Colonic mucosa (tissue), 4 donors: ENCODE results near the gene ZNF536. TPM values are rescaled to one million over a fixed set of nuclear protein-coding genes. Genes with fewer than 3 reads are reported as not detected.

Source experiments
- DNase-seq: peaks from one replicate; pipeline ENCODE4 v3.0.0-alpha.2; 2020
- H3K27ac ChIP-seq: fragments of 200-600 bp; one replicate; pipeline ENCODE4 v1.8.0; 2021
- H3K27me3 ChIP-seq: fragments of 200-600 bp; one replicate; pipeline ENCODE4 v1.8.0; 2021
- H3K36me3 ChIP-seq: fragments of 200-600 bp; one replicate; pipeline ENCODE4 v1.8.0; 2021
- H3K4me1 ChIP-seq: fragments of 200-600 bp; one replicate; pipeline ENCODE4 v1.8.0; 2021; ENCODE audit warnings: mild to moderate bottlenecking
- H3K4me3 ChIP-seq: fragments of 200-600 bp; one replicate; pipeline ENCODE4 v1.8.0; 2021
- H3K9ac ChIP-seq, 2 donors: one replicate each; pipeline ENCODE4 v1.7.0; 2013; ENCODE audit warnings: control low read depth in 2 of 2, low read depth in 2 of 2, low read length in 2 of 2
- H3K9me3 ChIP-seq: fragments of 200-600 bp; one replicate; pipeline ENCODE4 v1.8.0; 2021
- intact Hi-C: fragments of 100-400 bp; cut with DNase I; formaldehyde crosslinking; loops from one replicate; pipeline ENCODE4 v1.14.1; 2022
- total RNA-seq, 2 donors: library from RNA; stranded (reverse); fragmentation: NEBNext Ultra II Directional in 1 of 2; extraction: Animal tissue kit (Norgen Biotek cat#: 25700) in 1 of 2; gene quantifications; one replicate each; pipeline ENCODE4 v1.2.1, GENCODE V29; 2021
- TF ChIP-seq, protein P1 (sequence below): fragments of 200-600 bp; IDR thresholded peaks from one replicate; pipeline ENCODE4 v1.8.0; 2022; ENCODE audit warnings: antibody characterized with exemption, mild to moderate bottlenecking
- donor health status: healthy.
- donor health status: DM: no; HTN: no; CAD: no.
- donor health status: DM: no; HTN: no; CAD: no.

Gene ZNF536
- total RNA-seq, 2 donors from 2014 or later, result 1.3 to 1.4 TPM

DNA sequence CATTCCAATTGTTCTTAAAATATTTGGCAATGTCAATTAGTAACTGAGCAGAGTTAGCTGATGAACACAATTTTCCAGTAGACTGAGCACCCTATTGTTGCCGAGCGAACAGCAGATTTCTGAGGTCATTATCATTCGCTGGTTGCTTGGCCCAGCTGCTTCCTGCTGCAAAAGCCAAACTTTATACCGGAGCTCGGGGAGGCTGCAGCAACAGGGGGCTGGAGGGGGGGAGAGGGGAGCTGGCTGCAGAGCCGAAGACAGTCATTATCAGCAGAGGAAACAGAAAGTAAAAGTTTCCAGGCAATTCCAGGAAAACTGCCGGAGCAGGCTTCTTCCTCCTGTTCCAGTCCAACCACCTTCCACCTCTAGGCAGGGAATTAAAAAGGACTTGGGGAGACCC is 77.9 kb downstream of the ZNF536 start:
- no peak overlapping the region for H3K27ac ChIP-seq
- TF ChIP-seq, protein P1, sequence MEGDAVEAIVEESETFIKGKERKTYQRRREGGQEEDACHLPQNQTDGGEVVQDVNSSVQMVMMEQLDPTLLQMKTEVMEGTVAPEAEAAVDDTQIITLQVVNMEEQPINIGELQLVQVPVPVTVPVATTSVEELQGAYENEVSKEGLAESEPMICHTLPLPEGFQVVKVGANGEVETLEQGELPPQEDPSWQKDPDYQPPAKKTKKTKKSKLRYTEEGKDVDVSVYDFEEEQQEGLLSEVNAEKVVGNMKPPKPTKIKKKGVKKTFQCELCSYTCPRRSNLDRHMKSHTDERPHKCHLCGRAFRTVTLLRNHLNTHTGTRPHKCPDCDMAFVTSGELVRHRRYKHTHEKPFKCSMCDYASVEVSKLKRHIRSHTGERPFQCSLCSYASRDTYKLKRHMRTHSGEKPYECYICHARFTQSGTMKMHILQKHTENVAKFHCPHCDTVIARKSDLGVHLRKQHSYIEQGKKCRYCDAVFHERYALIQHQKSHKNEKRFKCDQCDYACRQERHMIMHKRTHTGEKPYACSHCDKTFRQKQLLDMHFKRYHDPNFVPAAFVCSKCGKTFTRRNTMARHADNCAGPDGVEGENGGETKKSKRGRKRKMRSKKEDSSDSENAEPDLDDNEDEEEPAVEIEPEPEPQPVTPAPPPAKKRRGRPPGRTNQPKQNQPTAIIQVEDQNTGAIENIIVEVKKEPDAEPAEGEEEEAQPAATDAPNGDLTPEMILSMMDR, result no peak
- no peaks in the 10 kb centered on the region for H3K9me3 ChIP-seq
- H3K27me3 ChIP-seq, result no peaks in the 10 kb centered on the region
- intact Hi-C loops, result no loop called here
- no peak overlapping the region for H3K9ac ChIP-seq
- no peaks in the 10 kb centered on the region for H3K36me3 ChIP-seq
- H3K4me3 ChIP-seq, result peak overlapping the region; percentile 5
- H3K4me1 ChIP-seq, result no peaks in the 10 kb centered on the region
- peak; percentile 30 for DNase-seq

DNA sequence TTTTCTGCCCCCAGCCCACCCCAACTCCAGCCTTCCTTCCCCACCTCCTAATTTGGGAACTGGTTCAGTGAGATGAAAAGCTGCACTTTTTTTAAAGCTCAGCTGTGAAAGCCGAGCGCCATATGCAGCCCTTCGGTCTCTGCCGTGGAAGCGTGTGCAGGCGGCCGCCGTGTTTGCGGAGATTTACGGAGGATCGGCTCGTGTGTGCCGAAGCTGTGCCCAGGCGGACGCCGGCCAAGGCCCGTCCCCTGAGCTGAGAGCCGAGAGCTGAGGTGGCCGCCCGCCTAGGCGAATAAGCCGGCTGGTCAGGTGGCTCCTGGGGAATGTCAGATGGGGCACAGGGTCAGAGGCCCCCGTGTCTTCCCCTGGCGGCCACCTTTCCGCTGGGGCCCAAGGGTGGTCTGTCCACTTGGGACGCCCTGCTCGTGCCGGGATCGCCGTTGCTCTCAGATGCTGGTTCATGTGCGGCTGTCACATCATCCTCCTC is 78.7 kb downstream of the ZNF536 start:
- H3K27ac ChIP-seq, result no peak overlapping the region
- H3K9ac ChIP-seq, result no peak overlapping the region
- intact Hi-C loops, result no loop called here
- no peaks in the 10 kb centered on the region for H3K36me3 ChIP-seq
- no peaks in the 10 kb centered on the region for H3K9me3 ChIP-seq
- H3K4me3 ChIP-seq, result no peak overlapping the region
- no peaks in the 10 kb centered on the region for H3K4me1 ChIP-seq
- DNase-seq, result no peak
- no peaks in the 10 kb centered on the region for H3K27me3 ChIP-seq
- TF ChIP-seq, protein P1, result no peak

- H3K9ac ChIP-seq, result no peak overlapping the region
- H3K4me1 ChIP-seq, result no peaks in the 10 kb centered on the region
- no peaks in the 10 kb centered on the region for H3K27me3 ChIP-seq
- no peak for DNase-seq
- H3K9me3 ChIP-seq, result no peaks in the 10 kb centered on the region
- intact Hi-C loops, result no loop called here
- no peaks in the 10 kb centered on the region for H3K36me3 ChIP-seq
- no peak overlapping the region for H3K27ac ChIP-seq
- H3K4me3 ChIP-seq, result no peak overlapping the region
- TF ChIP-seq, protein P1, result no peak
These were observed 80.7 kb downstream of the ZNF536 start for GRCh38 chr19:30452931-30453330.

DNA sequence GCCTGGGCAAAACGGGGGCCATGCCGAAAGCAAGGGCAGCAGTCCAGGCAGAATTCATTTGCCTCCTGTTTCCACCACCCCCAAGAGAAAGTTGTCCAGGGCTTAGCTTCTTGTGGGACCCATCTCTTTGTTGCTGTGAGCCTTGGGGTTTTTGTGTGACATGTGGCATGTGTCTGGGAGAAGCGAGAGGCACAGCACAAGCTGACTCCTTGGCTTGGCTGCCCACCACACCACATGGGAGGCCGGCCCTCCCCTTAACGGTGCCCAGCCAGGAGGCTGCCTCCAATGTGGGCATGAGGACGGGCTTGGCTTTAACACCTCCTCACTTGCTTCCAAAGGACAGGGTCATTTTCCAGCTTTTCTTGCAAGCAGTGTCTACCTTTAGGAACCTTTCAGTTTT is 81.6 kb downstream of the ZNF536 start:
- intact Hi-C loops, result no loop called here
- TF ChIP-seq, protein P1, result no peak
- H3K36me3 ChIP-seq, result no peaks in the 10 kb centered on the region
- DNase-seq, result no peak
- H3K4me1 ChIP-seq, result no peaks in the 10 kb centered on the region
- no peak overlapping the region for H3K4me3 ChIP-seq
- H3K9ac ChIP-seq, result no peak overlapping the region
- no peak overlapping the region for H3K27ac ChIP-seq
- H3K9me3 ChIP-seq, result no peaks in the 10 kb centered on the region
- H3K27me3 ChIP-seq, result no peaks in the 10 kb centered on the region

GRCh38 chr19:30455881-30456280 is 83.7 kb downstream of the ZNF536 start:
- Histone ChIP-seq H3K4me3 (no peak overlapping the region), H3K4me1 (no peaks in the 10 kb centered on the region), H3K9me3 (no peaks in the 10 kb centered on the region), H3K36me3 (no peaks in the 10 kb centered on the region), H3K27me3 (no peaks in the 10 kb centered on the region), H3K9ac (no peak overlapping the region), H3K27ac (no peak overlapping the region)
- intact Hi-C loops, result no loop called here
- DNase-seq, result no peak
- TF ChIP-seq, protein P1, result no peak
